Esophagus squamous epithelium (tissue), 4 donors: ENCODE data around the gene CLIC4.

Experiments
- CTCF ChIP-seq, 6 experiments: fragments of 450-650 bp in 4 of 6; fragments of 200-600 bp in 2 of 6; sonication (generic) in 2 of 6; IDR thresholded peaks; one replicate each; pipeline ENCODE4 v1.5.1; 2016 to 2019; ENCODE audit warnings: antibody characterized with exemption in 6 of 6, mild to moderate bottlenecking in 4 of 6, moderate library complexity in 4 of 6
- POLR2A ChIP-seq, 4 donors: fragments of 450-650 bp; IDR thresholded peaks; one replicate each; pipeline ENCODE4 v1.6.1; 2017; ENCODE audit warnings: antibody characterized with exemption in 4 of 4, mild to moderate bottlenecking in 4 of 4, moderate library complexity in 3 of 4

GRCh38 chr1:24762133-24762676 is 17.0 kb downstream of the CLIC4 start:
- TF ChIP-seq POLR2A (IDR thresholded peaks at IDR 0.05) (no peak), CTCF (IDR thresholded peaks at IDR 0.05) (no peak)
